ENCODE measurements around the gene RCOR1.

Gene RCOR1

GRCh38 chr14:102684298-102684663 is 91.8 kb downstream of the RCOR1 start:
- DNase-seq = no peak

GRCh38 chr14:102686196-102686801 is 93.8 kb downstream of the RCOR1 start:
- no peak for DNase-seq

- DNase-seq = peak in 1 of 2 experiments; percentile 9
Observed at GRCh38 chr14:102688290-102688689, 95.8 kb downstream of the RCOR1 start.

DNA sequence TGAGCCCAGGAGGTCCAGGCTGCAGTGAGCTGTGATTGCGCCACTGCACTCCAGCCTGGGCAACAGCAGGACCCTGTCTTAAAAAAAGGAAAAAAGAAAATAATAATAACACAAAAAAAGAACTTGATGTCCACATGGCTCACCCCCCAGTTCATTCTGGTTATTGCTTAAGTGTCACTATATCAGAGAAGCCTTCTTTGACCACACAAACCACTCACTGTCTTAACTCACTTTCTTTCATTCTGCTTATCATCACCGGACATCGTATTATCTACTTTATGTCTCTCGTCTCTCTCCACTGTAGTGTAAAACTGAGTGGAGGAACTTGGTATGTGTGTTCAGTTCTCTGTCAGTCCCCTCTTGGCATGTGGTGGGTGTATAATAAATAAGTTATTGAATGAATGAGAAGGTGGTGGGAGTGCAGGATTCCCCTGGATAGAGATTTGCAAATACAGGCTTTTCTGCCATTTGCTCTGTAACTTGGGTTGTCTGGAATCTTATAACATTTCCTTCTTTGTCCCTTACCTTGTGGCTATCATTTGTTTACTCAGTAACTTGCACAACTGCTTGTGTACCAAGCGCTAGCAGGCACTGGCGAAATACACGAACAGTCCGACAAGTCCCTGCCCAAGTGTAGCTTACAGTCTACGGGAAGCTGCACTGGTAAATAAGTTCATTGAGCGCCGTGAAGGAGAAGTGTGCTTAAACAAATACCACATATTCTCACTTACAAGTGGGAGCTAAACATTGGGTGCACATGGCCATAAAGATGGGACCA is 98.2 kb downstream of the RCOR1 start:
- DNase-seq = peak in 1 of 2 experiments; percentile 8

GRCh38 chr14:102691763-102692162 is 99.3 kb downstream of the RCOR1 start:
- DNase-seq = no peak

GRCh38 chr14:102692334-102692733 is 99.9 kb downstream of the RCOR1 start:
- DNase-seq = no peak

GRCh38 chr14:102693006-102693755 is 100.7 kb downstream of the RCOR1 start:
- DNase-seq = no peak

DNA sequence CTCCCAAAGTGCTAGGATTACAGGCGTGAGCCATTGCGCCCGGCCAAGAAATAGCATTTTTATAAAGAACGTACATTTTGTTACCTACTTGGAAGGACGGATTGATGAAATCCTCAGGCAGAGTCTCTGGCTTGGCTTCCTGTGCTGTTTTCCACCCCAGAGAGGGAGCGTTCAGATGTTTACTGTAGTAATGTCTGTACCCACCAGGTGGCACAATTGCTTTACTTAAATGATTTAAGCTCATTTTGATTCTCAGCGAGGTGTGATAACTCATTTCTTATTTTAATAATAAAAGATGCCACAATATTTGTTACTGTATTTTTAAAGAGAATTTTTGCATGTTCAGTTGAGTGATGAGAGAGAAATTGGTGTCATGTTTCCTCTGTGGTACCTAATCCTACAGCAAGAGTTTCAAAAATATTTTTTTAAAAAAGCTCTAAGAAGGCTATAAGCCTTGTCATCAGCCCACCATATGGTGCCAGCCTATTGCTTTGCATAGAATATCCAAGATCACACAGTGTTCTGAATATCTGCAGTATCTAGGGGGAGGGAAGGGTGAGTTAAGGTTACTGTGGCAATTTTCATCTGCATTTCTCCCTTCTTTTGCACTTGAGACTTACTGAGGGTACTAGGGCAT is 102.2 kb downstream of the RCOR1 start:
- DNase-seq = peak; percentile 55 to 57

GRCh38 chr14:102695167-102695555 is 102.7 kb downstream of the RCOR1 start:
- no peak for DNase-seq

DNA sequence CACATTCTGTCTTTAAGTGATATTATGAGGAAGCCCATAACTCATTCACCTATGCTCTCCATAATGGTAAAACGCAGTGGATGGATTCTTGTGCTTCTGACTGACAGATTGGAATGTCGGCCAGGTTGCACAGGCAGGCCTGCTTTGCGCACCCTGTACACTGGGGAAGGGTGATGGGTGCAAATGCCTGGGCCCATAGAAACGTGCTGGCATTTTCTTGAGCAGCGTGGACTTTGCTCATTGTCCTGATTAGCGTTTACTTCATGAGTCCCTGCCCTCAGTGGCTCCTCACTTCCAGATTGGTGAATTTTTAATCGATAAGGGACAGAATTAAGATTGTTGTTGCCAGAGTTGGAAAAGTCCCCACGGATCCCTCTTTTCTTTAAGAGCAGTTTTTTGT is 103.9 kb downstream of the RCOR1 start:
- DNase-seq = no peak

- DNase-seq = no peak
Observed at GRCh38 chr14:102696856-102697495, 104.5 kb downstream of the RCOR1 start.

DNA sequence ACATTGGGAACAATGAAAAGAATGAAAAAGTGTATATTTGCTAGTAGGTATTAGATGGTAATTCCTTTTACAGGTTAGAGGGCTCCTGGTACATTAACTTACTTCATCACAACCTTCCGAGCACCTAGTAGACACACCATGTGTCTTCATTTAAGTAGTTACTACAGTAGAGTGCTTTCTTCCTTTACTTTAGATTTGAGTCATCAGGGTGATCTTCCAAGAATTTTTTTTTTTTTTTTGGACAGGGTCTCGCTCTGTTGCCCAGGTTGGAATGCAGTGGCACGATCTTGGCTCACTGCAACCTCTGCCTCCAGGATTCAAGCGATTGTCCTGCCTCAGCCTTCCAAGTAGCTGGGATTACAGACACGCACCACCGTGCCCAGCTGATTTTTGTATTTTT is 105.1 kb downstream of the RCOR1 start:
- DNase-seq = no peak

- DNase-seq = no peak
Observed at GRCh38 chr14:102699416-102700110, 107.1 kb downstream of the RCOR1 start.

- DNase-seq = no peak
Observed at GRCh38 chr14:102708494-102708893, 116.0 kb downstream of the RCOR1 start.

GRCh38 chr14:102711207-102711606 is 118.8 kb downstream of the RCOR1 start:
- DNase-seq = no peak

DNA sequence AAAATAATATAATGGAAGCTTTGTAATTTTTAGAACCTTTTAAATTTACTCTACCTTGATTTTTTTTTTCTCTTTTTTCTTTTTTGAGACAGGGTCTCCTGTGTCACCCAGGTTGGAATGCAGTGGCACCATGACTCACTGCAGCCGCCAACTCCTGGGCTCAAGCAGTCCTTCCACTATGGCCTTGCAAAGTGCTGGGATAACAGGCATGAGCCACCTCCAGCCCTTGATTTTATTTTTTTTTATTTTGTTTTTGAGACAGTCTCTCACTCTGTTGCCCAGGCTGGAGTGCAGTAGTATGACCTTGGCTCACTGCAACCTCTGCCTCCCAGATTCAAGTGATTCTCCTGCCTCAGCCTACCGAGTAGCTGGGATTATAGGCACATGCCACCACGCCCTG is 119.5 kb downstream of the RCOR1 start:
- DNase-seq = no peak

GRCh38 chr14:102717276-102717675 is 124.8 kb downstream of the RCOR1 start:
- DNase-seq = no peak

- DNase-seq = no peak
Observed at GRCh38 chr14:102722646-102723045, 130.2 kb downstream of the RCOR1 start.

DNA sequence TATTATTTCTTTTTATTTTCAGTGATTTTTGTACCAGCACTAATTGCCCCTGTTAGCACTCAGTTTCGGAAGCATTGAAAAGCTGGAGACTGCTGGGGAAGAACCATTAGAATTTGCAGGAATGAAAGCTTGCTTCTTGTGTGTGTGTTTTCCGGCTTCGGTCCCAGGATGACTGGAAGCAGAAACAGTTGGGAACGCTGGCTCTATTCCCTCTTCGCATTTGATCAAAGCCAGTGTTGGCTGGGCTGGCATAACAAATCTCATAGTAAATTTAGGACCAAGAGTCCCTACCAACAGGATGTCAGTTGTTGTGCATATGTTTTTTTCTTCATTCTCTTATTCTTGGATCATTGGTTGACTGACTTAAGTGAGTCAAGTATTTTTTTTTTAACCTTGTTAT is 131.2 kb downstream of the RCOR1 start:
- DNase-seq = no peak

GRCh38 chr14:102726191-102726949 is 133.9 kb downstream of the RCOR1 start:
- no peak for DNase-seq

- no peak for DNase-seq
Observed at GRCh38 chr14:102727336-102728095, 135.1 kb downstream of the RCOR1 start.

Measured in AML-193 (cell line).